Loucy (cell line): Measurements from ENCODE around the gene RAB1A.

Experiments
- EZH2phosphoT487 ChIP-seq: fragments of 200-600 bp; IDR thresholded peaks from 2 replicates; pipeline ENCODE4 v1.6.1; 2018; ENCODE audit warnings: antibody characterized with exemption, mild to moderate bottlenecking, moderate library complexity, borderline replicate concordance
- TF ChIP-seq, protein P1 (sequence below): fragments of 200-600 bp; sonication (generic); conservative IDR thresholded peaks from 2 replicates; pipeline ENCODE4 v1.5.1; 2014; ENCODE audit warnings: mild to moderate bottlenecking, antibody characterized with exemption, low read length

DNA sequence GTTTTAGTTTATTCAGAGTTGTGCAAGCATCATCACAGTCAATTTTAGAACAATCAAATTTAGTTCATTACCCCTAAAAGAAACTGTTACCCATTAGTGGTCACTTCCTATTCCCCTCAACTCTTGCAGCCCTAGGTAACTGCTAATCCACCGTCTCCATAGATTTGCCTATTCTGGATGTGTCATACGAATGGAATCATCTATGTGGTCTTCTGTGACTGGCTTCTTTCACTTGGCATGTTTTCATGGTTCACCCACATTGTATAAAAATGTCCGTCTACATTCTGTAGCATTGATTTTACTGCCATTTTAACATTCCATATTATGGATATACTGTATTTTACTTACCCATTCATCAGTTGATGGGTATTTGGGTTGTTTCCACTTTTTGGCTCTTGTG lies 79.0 kb downstream of the RAB1A start:
- TF ChIP-seq, protein P1, sequence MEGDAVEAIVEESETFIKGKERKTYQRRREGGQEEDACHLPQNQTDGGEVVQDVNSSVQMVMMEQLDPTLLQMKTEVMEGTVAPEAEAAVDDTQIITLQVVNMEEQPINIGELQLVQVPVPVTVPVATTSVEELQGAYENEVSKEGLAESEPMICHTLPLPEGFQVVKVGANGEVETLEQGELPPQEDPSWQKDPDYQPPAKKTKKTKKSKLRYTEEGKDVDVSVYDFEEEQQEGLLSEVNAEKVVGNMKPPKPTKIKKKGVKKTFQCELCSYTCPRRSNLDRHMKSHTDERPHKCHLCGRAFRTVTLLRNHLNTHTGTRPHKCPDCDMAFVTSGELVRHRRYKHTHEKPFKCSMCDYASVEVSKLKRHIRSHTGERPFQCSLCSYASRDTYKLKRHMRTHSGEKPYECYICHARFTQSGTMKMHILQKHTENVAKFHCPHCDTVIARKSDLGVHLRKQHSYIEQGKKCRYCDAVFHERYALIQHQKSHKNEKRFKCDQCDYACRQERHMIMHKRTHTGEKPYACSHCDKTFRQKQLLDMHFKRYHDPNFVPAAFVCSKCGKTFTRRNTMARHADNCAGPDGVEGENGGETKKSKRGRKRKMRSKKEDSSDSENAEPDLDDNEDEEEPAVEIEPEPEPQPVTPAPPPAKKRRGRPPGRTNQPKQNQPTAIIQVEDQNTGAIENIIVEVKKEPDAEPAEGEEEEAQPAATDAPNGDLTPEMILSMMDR: no peak
- no peak for TF ChIP-seq EZH2phosphoT487
